ENCODE data around the gene KMT5C. TPM values are rescaled to one million over a fixed set of nuclear protein-coding genes. Genes with fewer than 3 reads are reported as not detected.
A peak's percentile ranks its signal among the peaks of the same experiment; 100 is the strongest.

KMT5C gene
- polyA plus RNA-seq, 3 donors, result 0.89 to 26.9 (median 1.5) TPM

- no peak for DNase-seq
- intact Hi-C loops (cut with micrococcal nuclease), result no loop called here
- H3K27ac ChIP-seq (ENCODE audit: low read depth in 1 of 2, low read length in 2 of 2), result no peak overlapping the region
- H3K27me3 Mint-ChIP-seq (ENCODE audit: low read depth in 3 of 3), result peaks cover 26 to 45% (median 30%) of the 10 kb centered on the region in 3 donors
- H3K4me2 ChIP-seq (replicated peaks; ENCODE audit: extremely low read depth, low read length, poor library complexity, severe bottlenecking), result no peak overlapping the region
- peaks cover 1% of the 10 kb centered on the region for H3K4me1 Mint-ChIP-seq
- H3K9me3 Mint-ChIP-seq, result peaks cover 0 to 4% (median 0%) of the 10 kb centered on the region in 7 donors
- no peaks in the 10 kb centered on the region for H3K9me3 ChIP-seq (replicated peaks in 1 of 2; ENCODE audit: control insufficient read depth in 1 of 2, insufficient read depth in 1 of 2, low read length in 2 of 2)
- H3K36me3 Mint-ChIP-seq, result no peaks in the 10 kb centered on the region
- H3K4me3 ChIP-seq (replicated peaks in 1 of 3; ENCODE audit: low read depth in 2 of 3, low read length in 3 of 3), result no peak overlapping the region
- H3K79me2 ChIP-seq (ENCODE audit: insufficient read depth, low read length), result no peaks in the 10 kb centered on the region
- peak overlapping the region in 1 of 7 donors; percentile 43 for H3K27ac Mint-ChIP-seq
- TF ChIP-seq CTCF (IDR thresholded peaks at IDR 0.05), result no peak
- H4K20me1 ChIP-seq (ENCODE audit: insufficient read depth, low read length), result no peaks in the 10 kb centered on the region
- H3K27me3 ChIP-seq (ENCODE audit: control insufficient read depth in 2 of 2, insufficient read depth in 2 of 2, low read length in 2 of 2), result peaks cover 4 to 32% of the 10 kb centered on the region in 2 donors
- 90% methylated on average over 31 of the region's 32 CpGs for WGBS (ENCODE audit: insufficient coverage)
- no peak overlapping the region for H2AFZ ChIP-seq (ENCODE audit: insufficient read depth, low read depth, low read length, poor library complexity, severe bottlenecking)
- peaks cover 4 to 5% of the 10 kb centered on the region in 2 donors for H3K4me1 ChIP-seq (ENCODE audit: control insufficient read depth in 1 of 2, insufficient read depth in 2 of 2, low read length in 2 of 2)
- no peak overlapping the region for H3K4me3 Mint-ChIP-seq
- no peak overlapping the region for H3K9ac ChIP-seq (ENCODE audit: insufficient read depth, low read length, poor library complexity, severe bottlenecking)
- no peaks in the 10 kb centered on the region for H3K36me3 ChIP-seq (replicated peaks in 1 of 2; ENCODE audit: control insufficient read depth in 1 of 2, insufficient read depth in 2 of 2, low read length in 2 of 2)
Observed at GRCh38 chr19:55358943-55359908, 19.6 kb downstream of the KMT5C start.

GRCh38 chr19:55360902-55361301 is 21.2 kb downstream of the KMT5C start:
- Histone ChIP-seq H3K4me2 (replicated peaks; ENCODE audit: extremely low read depth, low read length, poor library complexity, severe bottlenecking) (no peak overlapping the region), H2AFZ (ENCODE audit: insufficient read depth, low read depth, low read length, poor library complexity, severe bottlenecking) (no peak overlapping the region), H3K79me2 (ENCODE audit: insufficient read depth, low read length) (no peaks in the 10 kb centered on the region), H3K9me3 (replicated peaks in 1 of 2; ENCODE audit: control insufficient read depth in 1 of 2, insufficient read depth in 1 of 2, low read length in 2 of 2) (no peaks in the 10 kb centered on the region), H4K20me1 (ENCODE audit: insufficient read depth, low read length) (no peaks in the 10 kb centered on the region), H3K9ac (ENCODE audit: insufficient read depth, low read length, poor library complexity, severe bottlenecking) (no peak overlapping the region), H3K27ac (ENCODE audit: low read depth in 1 of 2, low read length in 2 of 2) (no peak overlapping the region), H3K36me3 (replicated peaks in 1 of 2; ENCODE audit: control insufficient read depth in 1 of 2, insufficient read depth in 2 of 2, low read length in 2 of 2) (no peaks in the 10 kb centered on the region), H3K27me3 (ENCODE audit: control insufficient read depth in 2 of 2, insufficient read depth in 2 of 2, low read length in 2 of 2) (peaks cover 0 to 16% of the 10 kb centered on the region in 2 donors), H3K4me1 (ENCODE audit: control insufficient read depth in 1 of 2, insufficient read depth in 2 of 2, low read length in 2 of 2) (no peaks in the 10 kb centered on the region), H3K4me3 (replicated peaks in 1 of 3; ENCODE audit: low read depth in 2 of 3, low read length in 3 of 3) (no peak overlapping the region)
- no peak overlapping the region for H3K4me3 Mint-ChIP-seq
- H3K4me1 Mint-ChIP-seq, result no peaks in the 10 kb centered on the region
- no peak for TF ChIP-seq CTCF (IDR thresholded peaks at IDR 0.05)
- peaks cover 17 to 31% (median 21%) of the 10 kb centered on the region in 3 donors for H3K27me3 Mint-ChIP-seq (ENCODE audit: low read depth in 3 of 3)
- H3K9me3 Mint-ChIP-seq, result peaks cover 0 to 1% (median 0%) of the 10 kb centered on the region in 7 donors
- intact Hi-C loops (cut with micrococcal nuclease), result no loop called here
- no peak overlapping the region for H3K27ac Mint-ChIP-seq
- no peak for DNase-seq
- WGBS (ENCODE audit: insufficient coverage), result 93% methylated on average over 13 of the region's 16 CpGs
- no peaks in the 10 kb centered on the region for H3K36me3 Mint-ChIP-seq
